ENCODE results near the gene RASAL1.

The RASAL1 gene

GRCh38 chr12:113155646-113156045 is 20.1 kb upstream of the RASAL1 start:
- Histone ChIP-seq H3K27me3 (ENCODE audit: insufficient read depth, low read depth) (no peaks in the 10 kb centered on the region), H3K4me1 (ENCODE audit: low read depth, poor library complexity, severe bottlenecking) (peaks cover 5% of the 10 kb centered on the region), H3K79me2 (ENCODE audit: insufficient read depth, low read depth) (no peaks in the 10 kb centered on the region), H3K4me3 (IDR thresholded peaks at IDR 0.05; ENCODE audit: insufficient read depth, low read depth, low read length) (no peak overlapping the region), H4K20me1 (ENCODE audit: insufficient read depth) (no peaks in the 10 kb centered on the region), H3K4me2 (no peak overlapping the region), H2AFZ (ENCODE audit: low read depth) (no peak overlapping the region), H3K9ac (no peak overlapping the region), H3K36me3 (ENCODE audit: insufficient read depth) (no peaks in the 10 kb centered on the region), H3K27ac (no peak overlapping the region)
- TF ChIP-seq CTCF (conservative IDR thresholded peaks at IDR 0.05; ENCODE audit: low read depth, low read length) = no peak

GRCh38 chr12:113155060-113155459 is 19.5 kb upstream of the RASAL1 start:
- H3K4me3 ChIP-seq (IDR thresholded peaks at IDR 0.05; ENCODE audit: insufficient read depth, low read depth, low read length) = no peak overlapping the region
- no peaks in the 10 kb centered on the region for H3K36me3 ChIP-seq (ENCODE audit: insufficient read depth)
- H3K27me3 ChIP-seq (ENCODE audit: insufficient read depth, low read depth) = no peaks in the 10 kb centered on the region
- no peak overlapping the region for H3K27ac ChIP-seq
- no peak overlapping the region for H2AFZ ChIP-seq (ENCODE audit: low read depth)
- no peaks in the 10 kb centered on the region for H4K20me1 ChIP-seq (ENCODE audit: insufficient read depth)
- peaks cover 5% of the 10 kb centered on the region for H3K4me1 ChIP-seq (ENCODE audit: low read depth, poor library complexity, severe bottlenecking)
- H3K79me2 ChIP-seq (ENCODE audit: insufficient read depth, low read depth) = no peaks in the 10 kb centered on the region
- no peak for TF ChIP-seq CTCF (conservative IDR thresholded peaks at IDR 0.05; ENCODE audit: low read depth, low read length)
- H3K9ac ChIP-seq = no peak overlapping the region
- peak overlapping the region; percentile 48; the same call in 1 of the 2 replicates for H3K4me2 ChIP-seq

- Histone ChIP-seq H3K36me3 (ENCODE audit: insufficient read depth) (no peaks in the 10 kb centered on the region), H2AFZ (ENCODE audit: low read depth) (peak overlapping the region; percentile 49; the same call in 1 of the 2 replicates), H4K20me1 (ENCODE audit: insufficient read depth) (no peaks in the 10 kb centered on the region), H3K4me3 (IDR thresholded peaks at IDR 0.05; ENCODE audit: insufficient read depth, low read depth, low read length) (no peak overlapping the region), H3K27me3 (ENCODE audit: insufficient read depth, low read depth) (no peaks in the 10 kb centered on the region), H3K4me1 (ENCODE audit: low read depth, poor library complexity, severe bottlenecking) (peaks cover 5% of the 10 kb centered on the region), H3K27ac (no peak overlapping the region), H3K9ac (no peak overlapping the region), H3K4me2 (peak overlapping the region; percentile 48; the same call in 1 of the 2 replicates), H3K79me2 (ENCODE audit: insufficient read depth, low read depth) (no peaks in the 10 kb centered on the region)
- TF ChIP-seq CTCF (conservative IDR thresholded peaks at IDR 0.05; ENCODE audit: low read depth, low read length) = no peak
Measured at GRCh38 chr12:113154351-113154973, 18.9 kb upstream of the RASAL1 start.

- Histone ChIP-seq H3K4me2 (peak overlapping the region; percentile 45; the same call in 1 of the 2 replicates), H3K79me2 (ENCODE audit: insufficient read depth, low read depth) (no peaks in the 10 kb centered on the region), H3K4me3 (IDR thresholded peaks at IDR 0.05; ENCODE audit: insufficient read depth, low read depth, low read length) (no peak overlapping the region), H3K4me1 (ENCODE audit: low read depth, poor library complexity, severe bottlenecking) (peaks cover 5% of the 10 kb centered on the region), H3K27ac (no peak overlapping the region), H3K27me3 (ENCODE audit: insufficient read depth, low read depth) (no peaks in the 10 kb centered on the region), H4K20me1 (ENCODE audit: insufficient read depth) (no peaks in the 10 kb centered on the region), H3K36me3 (ENCODE audit: insufficient read depth) (no peaks in the 10 kb centered on the region), H2AFZ (ENCODE audit: low read depth) (peak overlapping the region; percentile 38; the same call in 1 of the 2 replicates), H3K9ac (no peak overlapping the region)
- TF ChIP-seq CTCF (conservative IDR thresholded peaks at IDR 0.05; ENCODE audit: low read depth, low read length) = no peak
Measured at GRCh38 chr12:113152835-113153814, 17.6 kb upstream of the RASAL1 start.
